K562 (cell line): ENCODE results near the gene CHN1.

Experiments
- BHLHE40 ChIP-seq: IDR thresholded peaks from 2 replicates; pipeline ENCODE4 v1.6.1; 2011; ENCODE audit warnings: low read length, improper control_type of control experiment
- CTCF ChIP-seq, 3 experiments: IDR thresholded peaks in 2 of 3; conservative IDR thresholded peaks in 1 of 3; 2 replicates each; pipeline ENCODE4 v1.5.1; 2011 to 2012; ENCODE audit warnings: low read length in 3 of 3, mild to moderate bottlenecking in 3 of 3, control low read depth in 2 of 3, improper control_type of control experiment in 1 of 3, inconsistent platforms in 1 of 3, low read depth in 1 of 3, mixed read lengths in 1 of 3, moderate library complexity in 1 of 3; ENCODE audit not compliant: insufficient read depth in 2 of 3
- NCOA1 ChIP-seq: fragments of 450-650 bp; IDR thresholded peaks from 2 replicates; pipeline ENCODE4 v1.6.1; 2016; ENCODE audit warnings: low read depth
- REST ChIP-seq, 2 experiments: fragments of 450-650 bp; formaldehyde crosslinking in 1 of 2; IDR thresholded peaks; 2 replicates each; pipeline versions ENCODE4 v1.4.0 to v1.6.1; 2014 to 2020; ENCODE audit warnings: mild to moderate bottlenecking in 2 of 2, borderline replicate concordance in 1 of 2, low read depth in 1 of 2
- TRIM25 ChIP-seq: fragments of 450-650 bp; IDR thresholded peaks from 2 replicates; pipeline ENCODE4 v1.7.0; 2016; ENCODE audit warnings: borderline replicate concordance
- ZC3H11A ChIP-seq: IDR thresholded peaks from 2 replicates; pipeline ENCODE4 v1.6.1; 2012; ENCODE audit warnings: low read depth, low read length, improper control_type of control experiment
- ZMIZ1 ChIP-seq, 2 experiments: fragments of 150-350 bp in 1 of 2; IDR thresholded peaks; 2 replicates each; pipeline ENCODE4 v1.6.1; 2012 to 2016; ENCODE audit warnings: low read depth in 2 of 2, low read length in 2 of 2, mild to moderate bottlenecking in 1 of 2, moderate library complexity in 1 of 2
- TF ChIP-seq, protein P1 (sequence below): sonication (generic); formaldehyde crosslinking; IDR thresholded peaks from 2 replicates; pipeline ENCODE4 v1.8.0; 2022; ENCODE audit warnings: mild to moderate bottlenecking, missing genetic modification reagents
- TF ChIP-seq, protein P2 (sequence below): sonication (generic); formaldehyde crosslinking; IDR thresholded peaks from 2 replicates; pipeline ENCODE4 v1.5.0; 2020; ENCODE audit warnings: missing genetic modification reagents

GRCh38 chr2:174970092-174970491 is 35.1 kb downstream of the CHN1 start:
- no peak for TF ChIP-seq ZMIZ1 (IDR thresholded peaks at IDR 0.05; ENCODE audit: low read depth in 2 of 2, low read length in 2 of 2)
- no peak for TF ChIP-seq CTCF (IDR thresholded peaks at IDR 0.05 in 2 of 3, conservative IDR thresholded peaks at IDR 0.05 in 1 of 3; ENCODE audit: insufficient read depth in 2 of 3, low read depth in 1 of 3, low read length in 3 of 3)
- TF ChIP-seq BHLHE40, result no peak
- no peak for TF ChIP-seq TRIM25
- TF ChIP-seq, protein P1, sequence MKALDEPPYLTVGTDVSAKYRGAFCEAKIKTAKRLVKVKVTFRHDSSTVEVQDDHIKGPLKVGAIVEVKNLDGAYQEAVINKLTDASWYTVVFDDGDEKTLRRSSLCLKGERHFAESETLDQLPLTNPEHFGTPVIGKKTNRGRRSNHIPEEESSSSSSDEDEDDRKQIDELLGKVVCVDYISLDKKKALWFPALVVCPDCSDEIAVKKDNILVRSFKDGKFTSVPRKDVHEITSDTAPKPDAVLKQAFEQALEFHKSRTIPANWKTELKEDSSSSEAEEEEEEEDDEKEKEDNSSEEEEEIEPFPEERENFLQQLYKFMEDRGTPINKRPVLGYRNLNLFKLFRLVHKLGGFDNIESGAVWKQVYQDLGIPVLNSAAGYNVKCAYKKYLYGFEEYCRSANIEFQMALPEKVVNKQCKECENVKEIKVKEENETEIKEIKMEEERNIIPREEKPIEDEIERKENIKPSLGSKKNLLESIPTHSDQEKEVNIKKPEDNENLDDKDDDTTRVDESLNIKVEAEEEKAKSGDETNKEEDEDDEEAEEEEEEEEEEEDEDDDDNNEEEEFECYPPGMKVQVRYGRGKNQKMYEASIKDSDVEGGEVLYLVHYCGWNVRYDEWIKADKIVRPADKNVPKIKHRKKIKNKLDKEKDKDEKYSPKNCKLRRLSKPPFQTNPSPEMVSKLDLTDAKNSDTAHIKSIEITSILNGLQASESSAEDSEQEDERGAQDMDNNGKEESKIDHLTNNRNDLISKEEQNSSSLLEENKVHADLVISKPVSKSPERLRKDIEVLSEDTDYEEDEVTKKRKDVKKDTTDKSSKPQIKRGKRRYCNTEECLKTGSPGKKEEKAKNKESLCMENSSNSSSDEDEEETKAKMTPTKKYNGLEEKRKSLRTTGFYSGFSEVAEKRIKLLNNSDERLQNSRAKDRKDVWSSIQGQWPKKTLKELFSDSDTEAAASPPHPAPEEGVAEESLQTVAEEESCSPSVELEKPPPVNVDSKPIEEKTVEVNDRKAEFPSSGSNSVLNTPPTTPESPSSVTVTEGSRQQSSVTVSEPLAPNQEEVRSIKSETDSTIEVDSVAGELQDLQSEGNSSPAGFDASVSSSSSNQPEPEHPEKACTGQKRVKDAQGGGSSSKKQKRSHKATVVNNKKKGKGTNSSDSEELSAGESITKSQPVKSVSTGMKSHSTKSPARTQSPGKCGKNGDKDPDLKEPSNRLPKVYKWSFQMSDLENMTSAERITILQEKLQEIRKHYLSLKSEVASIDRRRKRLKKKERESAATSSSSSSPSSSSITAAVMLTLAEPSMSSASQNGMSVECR, result no peak
- TF ChIP-seq ZC3H11A, result no peak
- no peak for TF ChIP-seq REST (IDR thresholded peaks at IDR 0.05; ENCODE audit: borderline replicate concordance)
- TF ChIP-seq REST (CRISPR knock-in tag; IDR thresholded peaks at IDR 0.05; ENCODE audit: low read depth), result no peak
- TF ChIP-seq NCOA1, result no peak
- TF ChIP-seq, protein P2, sequence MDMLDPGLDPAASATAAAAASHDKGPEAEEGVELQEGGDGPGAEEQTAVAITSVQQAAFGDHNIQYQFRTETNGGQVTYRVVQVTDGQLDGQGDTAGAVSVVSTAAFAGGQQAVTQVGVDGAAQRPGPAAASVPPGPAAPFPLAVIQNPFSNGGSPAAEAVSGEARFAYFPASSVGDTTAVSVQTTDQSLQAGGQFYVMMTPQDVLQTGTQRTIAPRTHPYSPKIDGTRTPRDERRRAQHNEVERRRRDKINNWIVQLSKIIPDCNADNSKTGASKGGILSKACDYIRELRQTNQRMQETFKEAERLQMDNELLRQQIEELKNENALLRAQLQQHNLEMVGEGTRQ (CRISPR knock-in tag), result no peak
